K562 (cell line): ENCODE data around the gene FCGR3A. TPM values are rescaled to one million over a fixed set of nuclear protein-coding genes. Genes with fewer than 3 reads are reported as not detected.
A peak's percentile ranks its signal among the peaks of the same experiment; 100 is the strongest.

ENCODE experiments used
- ATAC-seq: fragments of 200-7000 bp; cut with Tn5 transposase; 3 replicates; pipeline ENCODE4 v1.9.1; 2020; ENCODE audit warnings: moderate library complexity
- BruUV-seq: library from RNA; stranded (reverse); fragments of 400-500 nt; replicated peaks from 2 replicates; lab custom pipeline; 2021; lab: Mats Ljungman, UMichigan
- CTCF ChIA-PET: fragments of 300-600 bp; formaldehyde crosslinking; extraction: SDS; loops from one replicate; lab custom pipeline; 2021; ENCODE audit warnings: low intra/inter-chr PET ratio; lab: Yijun Ruan, JAX
- POLR2A ChIA-PET: fragments of 300-600, 350-650 bp; sonication (Branson Sonifier 250); formaldehyde crosslinking; extraction: SDS; loops from one replicate; lab custom pipeline; 2021; ENCODE audit warnings: antibody characterized with exemption, inconsistent platforms; lab: Yijun Ruan, JAX
- DNase-seq, 4 experiments: peaks; one replicate each; pipeline versions ENCODE4 v3.0.0 to v3.0.0-alpha.2; 2011 to 2018; ENCODE audit warnings: low spot score in 3 of 4, mixed read lengths in 3 of 4; ENCODE audit errors: extremely low read depth in 1 of 4
- FAIRE-seq: peaks from 2 replicates; lab custom pipeline; 2011; peaks lifted over from hg19 to GRCh38; lab: Jason Lieb, UNC
- H2AFZ ChIP-seq: 2 replicates; pipeline ENCODE4 v1.6.0; 2011; ENCODE audit warnings: low read depth, low read length, control low read depth, inconsistent platforms
- H3K27ac ChIP-seq: fragments of 200-600 bp; 3 replicates; pipeline ENCODE4 v1.8.0; 2011; ENCODE audit warnings: low read depth, mild to moderate bottlenecking, control low read depth, inconsistent platforms, low read length, moderate library complexity, mixed read lengths; ENCODE audit errors: extremely low read depth
- H3K27me3 ChIP-seq, 2 experiments: fragments of 300-600 bp in 1 of 2; 2 replicates in 1 of 2; 3 replicates in 1 of 2; pipeline versions ENCODE4 v1.6.0 to v1.8.0; 2011; ENCODE audit warnings: inconsistent platforms in 2 of 2, low read length in 2 of 2, mild to moderate bottlenecking in 1 of 2, mixed read lengths in 1 of 2, moderate library complexity in 1 of 2; ENCODE audit not compliant: control insufficient read depth in 2 of 2, insufficient read depth in 2 of 2
- H3K36me3 ChIP-seq: fragments of 300-600 bp; 3 replicates; pipeline ENCODE4 v1.8.0; 2011; ENCODE audit warnings: mild to moderate bottlenecking, low read length, inconsistent platforms; ENCODE audit not compliant: control insufficient read depth, insufficient read depth
- H3K4me1 ChIP-seq, 2 experiments: fragments of 200-600 bp in 1 of 2; replicated peaks in 1 of 2; 2 replicates in 1 of 2; 3 replicates in 1 of 2; pipeline versions ENCODE4 v1.5.1 to v1.8.0; 2011; ENCODE audit warnings: inconsistent platforms in 2 of 2, low read length in 2 of 2, mild to moderate bottlenecking in 1 of 2, mixed read lengths in 1 of 2, moderate library complexity in 1 of 2; ENCODE audit not compliant: control insufficient read depth in 2 of 2, insufficient read depth in 2 of 2
- H3K4me2 ChIP-seq: 2 replicates; pipeline ENCODE4 v1.6.1; 2011; ENCODE audit warnings: low read length, control low read depth, inconsistent platforms, mixed read lengths; ENCODE audit not compliant: insufficient read depth
- H3K4me3 ChIP-seq: fragments of 200-600 bp; sonication (generic), shearing (Covaris generic); 2 replicates; pipeline ENCODE4 v1.5.1; 2016; ENCODE audit warnings: control low read depth, inconsistent platforms
- H3K79me2 ChIP-seq: fragments of 200-600 bp; 3 replicates; pipeline ENCODE4 v1.8.0; 2011; ENCODE audit warnings: low read length, inconsistent platforms; ENCODE audit not compliant: control insufficient read depth, insufficient read depth
- H3K9ac ChIP-seq, 2 experiments: 2 replicates each; pipeline versions ENCODE4 v1.6.0 to v1.6.1; 2011; ENCODE audit warnings: low read depth in 2 of 2, low read length in 2 of 2, control low read depth in 1 of 2, inconsistent platforms in 1 of 2, mild to moderate bottlenecking in 1 of 2, mixed read lengths in 1 of 2; ENCODE audit not compliant: insufficient read depth in 1 of 2
- H3K9me1 ChIP-seq: one replicate; pipeline ENCODE4 v1.6.0; 2011; ENCODE audit warnings: inconsistent platforms, mild to moderate bottlenecking, low read length, moderate library complexity; ENCODE audit not compliant: control insufficient read depth, insufficient read depth
- H3K9me3 ChIP-seq: replicated peaks from 2 replicates; pipeline ENCODE4 v1.5.1; 2011; ENCODE audit warnings: low read depth, low read length, inconsistent platforms; ENCODE audit not compliant: control insufficient read depth, insufficient read depth
- H4K20me1 ChIP-seq: replicated peaks from 2 replicates; pipeline ENCODE4 v1.6.1; 2011; ENCODE audit warnings: low read length, inconsistent platforms, mixed read lengths; ENCODE audit not compliant: control insufficient read depth, insufficient read depth
- EHMT2 ChIP-seq: fragments of 450-650 bp; IDR thresholded peaks from 2 replicates; pipeline ENCODE4 v1.6.1; 2018; ENCODE audit warnings: antibody characterized with exemption
- HDGF ChIP-seq: fragments of 450-650 bp; IDR thresholded peaks from 2 replicates; pipeline ENCODE4 v1.6.1; 2016
- MLX ChIP-seq, 2 experiments: fragments of 450-650 bp in 1 of 2; sonication (generic) in 1 of 2; formaldehyde crosslinking; conservative IDR thresholded peaks; 2 replicates each; pipeline versions ENCODE4 v1.4.0 to v1.8.1; 2020 to 2022; ENCODE audit warnings: mild to moderate bottlenecking in 1 of 2, missing genetic modification reagents in 1 of 2
- RFX5 ChIP-seq: IDR thresholded peaks from 2 replicates; pipeline ENCODE4 v1.6.1; 2011; ENCODE audit warnings: low read depth, mild to moderate bottlenecking, improper control_type of control experiment, low read length
- SREBF1 ChIP-seq: fragments of 150-350 bp; IDR thresholded peaks from 2 replicates; pipeline ENCODE4 v1.6.1; 2014; ENCODE audit warnings: antibody characterized with exemption, low read depth, low read length, borderline replicate concordance
- ZNF212 ChIP-seq: fragments of 450-650 bp; formaldehyde crosslinking; IDR thresholded peaks from 2 replicates; pipeline ENCODE4 v1.4.0; 2020; ENCODE audit warnings: mild to moderate bottlenecking
- ZNF277 ChIP-seq: fragments of 250-450 bp; sonication (Bioruptor Pico); IDR thresholded peaks from 2 replicates; pipeline ENCODE4 v1.8.0; 2022; ENCODE audit warnings: inconsistent platforms, mild to moderate bottlenecking, moderate library complexity, borderline replicate concordance
- ZNF551 ChIP-seq: fragments of 250-450 bp; sonication (Bioruptor Pico); IDR thresholded peaks from 2 replicates; pipeline ENCODE4 v1.5.0; 2021; ENCODE audit warnings: mild to moderate bottlenecking, moderate library complexity
- WGBS: fragments of 100-300 bp; shearing (Covaris generic); methylation state at CpG from one replicate; pipeline ENCODE4 v1.1.6; 2016; ENCODE audit warnings: low coverage, mixed read lengths; ENCODE audit not compliant: insufficient coverage; ENCODE audit errors: missing lambda C conversion rate; 5-methylcytosine and 5-hydroxymethylcytosine counted together
- in situ Hi-C: fragments of 300-500 bp; cut with MboI; formaldehyde crosslinking; loops from 4 replicates; pipeline ENCODE4 v1.15.0; 2018; ENCODE audit warnings: inconsistent platforms, mixed read lengths
- intact Hi-C: fragments of 100-400 bp; cut with micrococcal nuclease; formaldehyde crosslinking; loops from 2 replicates; pipeline ENCODE4 v1.14.2; 2022
- polyA plus RNA-seq, 8 experiments: library from polyadenylated mRNA; depleted of rRNA in 4 of 8; stranded (reverse) in 5 of 8; unstranded in 3 of 8; fragments of >200 nt; fragmentation: Nextera tagmentation in 2 of 8; fragmentation: Illumina TruSeq in 1 of 8; extraction: Ambion mirVana in 2 of 8; extraction: Trizol in 1 of 8; gene quantifications; 2 replicates each; pipeline versions ENCODE4 v1.2.1 to v1.2.3, GENCODE V29; 2011 to 2014; ENCODE audit warnings: inconsistent platforms in 1 of 8, missing spikeins in 1 of 8
- total RNA-seq, 7 experiments: library from RNA; depleted of rRNA in 6 of 7; stranded (reverse); fragments of >200 nt in 6 of 7; fragmentation: Illumina TruSeq in 2 of 7; extraction: Trizol in 2 of 7; gene quantifications; 2 replicates each; pipeline versions ENCODE4 v1.2.1 to v1.2.3, GENCODE V29; 2011 to 2021; ENCODE audit warnings: low replicate concordance in 1 of 7
- TF ChIP-seq, protein P1 (sequence below), 2 experiments: fragments of 450-650 bp; IDR thresholded peaks; 2 replicates each; pipeline ENCODE4 v1.6.1; 2018; ENCODE audit warnings: mild to moderate bottlenecking in 2 of 2, low read depth in 1 of 2; ENCODE audit not compliant: partially characterized antibody in 2 of 2
- TF ChIP-seq, protein P2 (sequence below): sonication (generic); formaldehyde crosslinking; IDR thresholded peaks from 2 replicates; pipeline ENCODE4 v1.8.1; 2023; ENCODE audit warnings: mild to moderate bottlenecking, missing genetic modification reagents
- TF ChIP-seq, protein P3 (sequence below): fragments of 450-650 bp; IDR thresholded peaks from 2 replicates; pipeline ENCODE4 v1.6.1; 2018; ENCODE audit not compliant: partially characterized antibody

The FCGR3A gene
- total and polyA plus RNA-seq, 9 of the 15 experiments (the other 6 are each of a cell fraction or from before 2014, with no cell fraction given): 0.04 to 0.29 (median 0.14) TPM; not detected in 3

GRCh38 chr1:161505686-161506085 lies 43.9 kb downstream of the FCGR3A start:
- TSS peak; percentile 48 for BruUV-seq
- H3K27me3 ChIP-seq: no peaks in the 10 kb centered on the region
- FAIRE-seq (no peak), DNase-seq (no peak), ATAC-seq (peak; percentile 16)
- ChIA-PET POLR2A (interaction anchor here (1.0 to 1.8 kb wide), 5 partner anchors 10 to 216 kb away, joined by 3 to 6 read pairs (median 4); no protein-coding TSS in a partner anchor), CTCF (no interaction called here)
- peak overlapping the region; percentile 75 to 87; a peak in 3 of 4 replicates for H3K9ac ChIP-seq
- intact Hi-C loops (loop anchor here (5.0 kb wide), 1 partner anchor 37 kb away; no protein-coding TSS in a partner anchor), in situ Hi-C loops (no loop called here)
- peaks cover 30% of the 10 kb centered on the region; the same call in 2 of the 3 replicates for H3K36me3 ChIP-seq
- H3K79me2 ChIP-seq: peaks cover 51% of the 10 kb centered on the region
- WGBS: 3% methylated on average over 6 of the region's 6 CpGs
- H3K9me1 ChIP-seq: no peaks in the 10 kb centered on the region
- H3K27ac ChIP-seq: peak overlapping the region; percentile 87
- peak overlapping the region; percentile 63 for H2AFZ ChIP-seq
- H3K4me1 ChIP-seq: peaks cover 16 to 53% of the 10 kb centered on the region in 2 experiments
- H3K4me2 ChIP-seq: peak overlapping the region; percentile 86
- peak overlapping the region; percentile 51 for H3K4me3 ChIP-seq
- H3K9me3 ChIP-seq: no peaks in the 10 kb centered on the region
- no peaks in the 10 kb centered on the region for H4K20me1 ChIP-seq
- no peak for TF ChIP-seq ZNF551
- TF ChIP-seq RFX5: no peak
- TF ChIP-seq, protein P1, sequence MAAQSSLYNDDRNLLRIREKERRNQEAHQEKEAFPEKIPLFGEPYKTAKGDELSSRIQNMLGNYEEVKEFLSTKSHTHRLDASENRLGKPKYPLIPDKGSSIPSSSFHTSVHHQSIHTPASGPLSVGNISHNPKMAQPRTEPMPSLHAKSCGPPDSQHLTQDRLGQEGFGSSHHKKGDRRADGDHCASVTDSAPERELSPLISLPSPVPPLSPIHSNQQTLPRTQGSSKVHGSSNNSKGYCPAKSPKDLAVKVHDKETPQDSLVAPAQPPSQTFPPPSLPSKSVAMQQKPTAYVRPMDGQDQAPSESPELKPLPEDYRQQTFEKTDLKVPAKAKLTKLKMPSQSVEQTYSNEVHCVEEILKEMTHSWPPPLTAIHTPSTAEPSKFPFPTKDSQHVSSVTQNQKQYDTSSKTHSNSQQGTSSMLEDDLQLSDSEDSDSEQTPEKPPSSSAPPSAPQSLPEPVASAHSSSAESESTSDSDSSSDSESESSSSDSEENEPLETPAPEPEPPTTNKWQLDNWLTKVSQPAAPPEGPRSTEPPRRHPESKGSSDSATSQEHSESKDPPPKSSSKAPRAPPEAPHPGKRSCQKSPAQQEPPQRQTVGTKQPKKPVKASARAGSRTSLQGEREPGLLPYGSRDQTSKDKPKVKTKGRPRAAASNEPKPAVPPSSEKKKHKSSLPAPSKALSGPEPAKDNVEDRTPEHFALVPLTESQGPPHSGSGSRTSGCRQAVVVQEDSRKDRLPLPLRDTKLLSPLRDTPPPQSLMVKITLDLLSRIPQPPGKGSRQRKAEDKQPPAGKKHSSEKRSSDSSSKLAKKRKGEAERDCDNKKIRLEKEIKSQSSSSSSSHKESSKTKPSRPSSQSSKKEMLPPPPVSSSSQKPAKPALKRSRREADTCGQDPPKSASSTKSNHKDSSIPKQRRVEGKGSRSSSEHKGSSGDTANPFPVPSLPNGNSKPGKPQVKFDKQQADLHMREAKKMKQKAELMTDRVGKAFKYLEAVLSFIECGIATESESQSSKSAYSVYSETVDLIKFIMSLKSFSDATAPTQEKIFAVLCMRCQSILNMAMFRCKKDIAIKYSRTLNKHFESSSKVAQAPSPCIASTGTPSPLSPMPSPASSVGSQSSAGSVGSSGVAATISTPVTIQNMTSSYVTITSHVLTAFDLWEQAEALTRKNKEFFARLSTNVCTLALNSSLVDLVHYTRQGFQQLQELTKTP (IDR thresholded peaks at IDR 0.05; ENCODE audit: low read depth in 1 of 2, partially characterized antibody in 2 of 2): no peak
- TF ChIP-seq, protein P2, sequence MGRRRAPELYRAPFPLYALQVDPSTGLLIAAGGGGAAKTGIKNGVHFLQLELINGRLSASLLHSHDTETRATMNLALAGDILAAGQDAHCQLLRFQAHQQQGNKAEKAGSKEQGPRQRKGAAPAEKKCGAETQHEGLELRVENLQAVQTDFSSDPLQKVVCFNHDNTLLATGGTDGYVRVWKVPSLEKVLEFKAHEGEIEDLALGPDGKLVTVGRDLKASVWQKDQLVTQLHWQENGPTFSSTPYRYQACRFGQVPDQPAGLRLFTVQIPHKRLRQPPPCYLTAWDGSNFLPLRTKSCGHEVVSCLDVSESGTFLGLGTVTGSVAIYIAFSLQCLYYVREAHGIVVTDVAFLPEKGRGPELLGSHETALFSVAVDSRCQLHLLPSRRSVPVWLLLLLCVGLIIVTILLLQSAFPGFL (CRISPR knock-in tag): no peak
- no peak for TF ChIP-seq SREBF1
- no peak for TF ChIP-seq MLX (CRISPR knock-in tag; conservative IDR thresholded peaks at IDR 0.05)
- TF ChIP-seq, protein P3, sequence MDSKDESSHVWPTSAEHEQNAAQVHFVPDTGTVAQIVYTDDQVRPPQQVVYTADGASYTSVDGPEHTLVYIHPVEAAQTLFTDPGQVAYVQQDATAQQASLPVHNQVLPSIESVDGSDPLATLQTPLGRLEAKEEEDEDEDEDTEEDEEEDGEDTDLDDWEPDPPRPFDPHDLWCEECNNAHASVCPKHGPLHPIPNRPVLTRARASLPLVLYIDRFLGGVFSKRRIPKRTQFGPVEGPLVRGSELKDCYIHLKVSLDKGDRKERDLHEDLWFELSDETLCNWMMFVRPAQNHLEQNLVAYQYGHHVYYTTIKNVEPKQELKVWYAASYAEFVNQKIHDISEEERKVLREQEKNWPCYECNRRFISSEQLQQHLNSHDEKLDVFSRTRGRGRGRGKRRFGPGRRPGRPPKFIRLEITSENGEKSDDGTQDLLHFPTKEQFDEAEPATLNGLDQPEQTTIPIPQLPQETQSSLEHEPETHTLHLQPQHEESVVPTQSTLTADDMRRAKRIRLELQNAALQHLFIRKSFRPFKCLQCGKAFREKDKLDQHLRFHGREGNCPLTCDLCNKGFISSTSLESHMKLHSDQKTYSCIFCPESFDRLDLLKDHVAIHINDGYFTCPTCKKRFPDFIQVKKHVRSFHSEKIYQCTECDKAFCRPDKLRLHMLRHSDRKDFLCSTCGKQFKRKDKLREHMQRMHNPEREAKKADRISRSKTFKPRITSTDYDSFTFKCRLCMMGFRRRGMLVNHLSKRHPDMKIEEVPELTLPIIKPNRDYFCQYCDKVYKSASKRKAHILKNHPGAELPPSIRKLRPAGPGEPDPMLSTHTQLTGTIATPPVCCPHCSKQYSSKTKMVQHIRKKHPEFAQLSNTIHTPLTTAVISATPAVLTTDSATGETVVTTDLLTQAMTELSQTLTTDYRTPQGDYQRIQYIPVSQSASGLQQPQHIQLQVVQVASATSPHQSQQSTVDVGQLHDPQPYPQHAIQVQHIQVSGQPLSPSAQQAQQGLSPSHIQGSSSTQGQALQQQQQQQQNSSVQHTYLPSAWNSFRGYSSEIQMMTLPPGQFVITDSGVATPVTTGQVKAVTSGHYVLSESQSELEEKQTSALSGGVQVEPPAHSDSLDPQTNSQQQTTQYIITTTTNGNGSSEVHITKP: no peak
- no peak for TF ChIP-seq ZNF277 (CRISPR knock-in tag)
- TF ChIP-seq HDGF: no peak
- TF ChIP-seq EHMT2: no peak
- TF ChIP-seq ZNF212 (CRISPR knock-in tag): no peak
